DMS 273 treated with DMSO at 0.1 percent for 48 hours (cell line): Measurements from ENCODE around the gene DNAJA4.
"Not testable (repeated sequence)": the region's sequence is repeated elsewhere in the genome, so short reads cannot be mapped to it uniquely, and the experiment has no call there.

Experiments
- DNase-seq: peaks from one replicate; lab custom pipeline; 2025; lab: John Stamatoyannopoulos, UW

The DNAJA4 gene

GRCh38 chr15:78244101-78244500, 20.3 kb upstream of the DNAJA4 start:
- no peak for DNase-seq

GRCh38 chr15:78244893-78245292, 19.5 kb upstream of the DNAJA4 start:
- DNase-seq, result no peak

- not testable (repeated sequence) for DNase-seq
Observed at GRCh38 chr15:78245392-78245791, 19.0 kb upstream of the DNAJA4 start.

- not testable (repeated sequence) for DNase-seq
Observed at GRCh38 chr15:78245976-78246620, 18.3 kb upstream of the DNAJA4 start.

- no peak for DNase-seq
Observed at GRCh38 chr15:78247911-78248310, 16.5 kb upstream of the DNAJA4 start.

GRCh38 chr15:78249131-78249530, 15.2 kb upstream of the DNAJA4 start:
- no peak for DNase-seq

GRCh38 chr15:78251136-78251535, 13.2 kb upstream of the DNAJA4 start:
- DNase-seq, result no peak

- DNase-seq, result no peak
Observed at GRCh38 chr15:78255421-78256043, 8.8 kb upstream of the DNAJA4 start.

- DNase-seq, result no peak
Observed at GRCh38 chr15:78256044-78256437, 8.3 kb upstream of the DNAJA4 start.

- no peak for DNase-seq
Observed at GRCh38 chr15:78257681-78258080, 6.7 kb upstream of the DNAJA4 start.

GRCh38 chr15:78259232-78259631, 5.1 kb upstream of the DNAJA4 start:
- DNase-seq, result no peak

GRCh38 chr15:78260489-78260888, 3.9 kb upstream of the DNAJA4 start:
- no peak for DNase-seq

- DNase-seq, result no peak
Observed at GRCh38 chr15:78261062-78261461, 3.3 kb upstream of the DNAJA4 start.

GRCh38 chr15:78263351-78263781, 996 bp upstream of the DNAJA4 start:
- no peak for DNase-seq

GRCh38 chr15:78263907-78264303, 457 bp upstream of the DNAJA4 start:
- no peak for DNase-seq

GRCh38 chr15:78265137-78265460, 737 bp downstream of the DNAJA4 start:
- DNase-seq, result no peak

GRCh38 chr15:78265752-78266224, 1.4 kb downstream of the DNAJA4 start:
- DNase-seq, result no peak

- DNase-seq, result no peak
Observed at GRCh38 chr15:78266229-78266628, 1.9 kb downstream of the DNAJA4 start.

GRCh38 chr15:78266806-78267205, 2.4 kb downstream of the DNAJA4 start:
- no peak for DNase-seq

- no peak for DNase-seq
Observed at GRCh38 chr15:78272316-78272715, 8.0 kb downstream of the DNAJA4 start.

GRCh38 chr15:78272776-78273175, 8.4 kb downstream of the DNAJA4 start:
- no peak for DNase-seq

GRCh38 chr15:78274994-78275393, 10.6 kb downstream of the DNAJA4 start:
- no peak for DNase-seq

- no peak for DNase-seq
Observed at GRCh38 chr15:78276064-78276943, 11.9 kb downstream of the DNAJA4 start.
